ENCODE data around the gene ZGLP1. TPM values are rescaled to one million over a fixed set of nuclear protein-coding genes. Genes with fewer than 3 reads are reported as not detected.

Gene ZGLP1
- polyA plus RNA-seq, 4 donors, result 4.4 to 10.6 (median 5.3) TPM

DNA sequence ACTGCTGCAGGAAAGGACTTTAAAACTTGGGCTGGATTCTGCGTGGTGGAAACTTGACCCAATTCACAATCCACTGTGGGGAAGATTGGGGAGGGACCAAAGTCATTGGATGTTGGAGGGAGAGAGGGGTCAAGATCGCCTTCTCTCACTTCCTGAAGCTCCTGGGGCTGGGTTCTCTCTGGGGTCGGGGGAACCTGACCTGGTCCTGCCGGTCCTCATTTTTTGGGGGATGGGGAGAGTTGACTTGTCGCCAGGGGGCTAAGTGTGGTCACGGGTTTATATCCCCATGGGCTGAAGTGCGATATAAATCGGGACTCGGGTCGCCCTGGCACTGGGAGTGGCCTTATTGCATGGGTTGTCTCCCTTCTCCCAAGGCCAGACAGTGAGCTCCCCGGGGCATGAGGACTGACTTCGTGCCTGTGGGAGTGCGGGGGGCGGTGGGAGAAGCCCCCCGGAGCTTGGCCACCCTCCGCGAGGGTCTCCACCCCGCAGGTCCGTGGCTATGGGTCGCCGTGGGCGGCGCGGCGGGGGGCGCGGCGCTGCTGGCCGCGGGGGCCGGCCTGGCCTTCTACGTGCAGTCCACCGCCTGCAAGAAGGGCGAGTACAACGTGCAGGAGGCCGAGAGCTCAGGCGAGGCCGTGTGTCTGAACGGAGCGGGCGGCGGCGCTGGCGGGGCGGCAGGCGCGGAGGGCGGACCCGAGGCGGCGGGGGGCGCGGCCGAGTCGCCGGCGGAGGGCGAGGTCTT lies 13.6 kb downstream of the ZGLP1 start:
- no peak for DNase-seq (ENCODE audit: low read depth in 4 of 4, low spot score in 3 of 4)

DNA sequence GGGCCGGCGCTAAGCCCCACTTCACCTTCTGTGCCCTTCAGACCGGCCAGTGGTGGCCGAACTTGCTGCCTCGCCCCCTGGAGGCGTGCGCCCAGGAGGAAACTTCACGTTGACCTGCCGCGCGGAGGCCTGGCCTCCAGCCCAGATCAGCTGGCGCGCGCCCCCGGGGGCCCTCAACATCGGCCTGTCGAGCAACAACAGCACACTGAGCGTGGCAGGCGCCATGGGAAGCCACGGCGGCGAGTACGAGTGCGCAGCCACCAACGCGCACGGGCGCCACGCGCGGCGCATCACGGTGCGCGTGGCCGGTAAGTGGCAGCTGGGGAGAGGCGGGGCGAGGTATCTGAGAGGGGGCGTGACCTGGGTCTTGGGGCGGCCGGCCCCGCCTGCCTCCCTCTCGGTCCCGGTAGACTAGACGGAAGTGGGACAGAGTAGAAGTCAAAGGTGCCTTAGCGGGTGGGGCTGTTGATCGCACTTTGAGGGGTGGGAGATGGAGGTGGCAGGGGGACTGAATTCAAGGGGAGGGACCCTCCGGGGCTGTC lies 14.2 kb downstream of the ZGLP1 start:
- no peak for DNase-seq (ENCODE audit: low read depth in 4 of 4, low spot score in 3 of 4)

DNA sequence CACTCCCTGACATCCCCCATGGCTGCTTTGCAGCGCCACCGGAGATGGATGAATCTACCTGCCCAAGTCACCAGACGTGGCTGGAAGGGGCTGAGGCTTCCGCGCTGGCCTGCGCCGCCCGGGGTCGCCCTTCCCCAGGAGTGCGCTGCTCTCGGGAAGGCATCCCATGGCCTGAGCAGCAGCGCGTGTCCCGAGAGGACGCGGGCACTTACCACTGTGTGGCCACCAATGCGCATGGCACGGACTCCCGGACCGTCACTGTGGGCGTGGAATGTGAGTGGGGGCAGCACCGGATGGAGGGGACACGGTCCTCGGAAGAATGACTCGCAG lies 15.3 kb downstream of the ZGLP1 start:
- DNase-seq (ENCODE audit: low read depth in 4 of 4, low spot score in 3 of 4), result no peak

DNA sequence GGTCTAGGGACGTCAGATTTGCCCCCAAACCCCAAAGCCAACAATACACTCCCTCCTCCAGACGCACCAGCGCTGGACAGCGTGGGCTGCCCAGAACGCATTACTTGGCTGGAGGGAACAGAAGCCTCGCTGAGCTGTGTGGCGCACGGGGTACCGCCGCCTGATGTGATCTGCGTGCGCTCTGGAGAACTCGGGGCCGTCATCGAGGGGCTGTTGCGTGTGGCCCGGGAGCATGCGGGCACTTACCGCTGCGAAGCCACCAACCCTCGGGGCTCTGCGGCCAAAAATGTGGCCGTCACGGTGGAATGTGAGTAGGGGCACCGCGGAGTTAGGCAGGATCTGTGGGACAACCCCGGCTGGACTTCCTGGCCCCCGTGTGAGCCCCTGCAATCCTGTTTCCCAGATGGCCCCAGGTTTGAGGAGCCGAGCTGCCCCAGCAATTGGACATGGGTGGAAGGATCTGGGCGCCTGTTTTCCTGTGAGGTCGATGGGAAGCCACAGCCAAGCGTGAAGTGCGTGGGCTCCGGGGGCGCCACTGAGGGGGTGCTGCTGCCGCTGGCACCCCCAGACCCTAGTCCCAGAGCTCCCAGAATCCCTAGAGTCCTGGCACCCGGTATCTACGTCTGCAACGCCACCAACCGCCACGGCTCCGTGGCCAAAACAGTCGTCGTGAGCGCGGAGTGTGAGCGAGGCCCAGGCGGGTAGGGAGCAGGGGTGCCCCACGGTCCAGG lies 15.8 kb downstream of the ZGLP1 start:
- DNase-seq (ENCODE audit: low read depth in 4 of 4, low spot score in 3 of 4), result no peak

DNA sequence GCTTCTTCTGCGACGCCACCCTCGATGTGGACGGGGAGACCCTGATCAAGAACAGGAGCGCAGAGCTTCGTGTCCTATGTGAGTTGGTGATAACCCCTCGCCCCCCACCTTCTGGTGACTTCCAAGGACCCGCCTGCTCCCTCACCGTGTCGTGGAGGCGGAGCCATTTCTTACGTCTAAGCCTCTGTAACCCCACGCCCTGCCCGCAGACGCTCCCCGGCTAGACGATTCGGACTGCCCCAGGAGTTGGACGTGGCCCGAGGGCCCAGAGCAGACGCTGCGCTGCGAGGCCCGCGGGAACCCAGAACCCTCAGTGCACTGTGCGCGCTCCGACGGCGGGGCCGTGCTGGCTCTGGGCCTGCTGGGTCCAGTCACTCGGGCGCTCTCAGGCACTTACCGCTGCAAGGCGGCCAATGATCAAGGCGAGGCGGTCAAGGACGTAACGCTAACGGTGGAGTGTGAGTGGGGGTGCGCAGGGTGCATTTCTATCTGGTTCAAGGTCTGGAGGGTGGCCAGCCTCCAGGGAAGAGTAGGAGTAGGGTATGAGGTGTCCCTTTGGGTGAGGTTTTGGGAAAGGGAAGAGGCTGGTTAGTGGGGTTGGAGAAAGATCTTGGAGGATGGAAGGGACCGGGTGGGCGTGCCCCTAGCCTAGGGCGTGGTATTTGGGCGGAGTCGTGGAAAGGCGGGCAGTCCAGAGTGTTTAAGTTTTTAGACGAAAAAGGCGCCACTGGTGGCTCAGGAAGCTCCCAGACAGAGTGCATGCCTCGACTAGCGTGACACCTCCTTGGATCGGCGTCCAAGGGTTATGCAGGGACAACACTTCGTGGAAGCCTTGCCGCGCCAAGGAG lies 16.6 kb downstream of the ZGLP1 start:
- DNase-seq (ENCODE audit: low read depth in 4 of 4, low spot score in 3 of 4), result no peak

DNA sequence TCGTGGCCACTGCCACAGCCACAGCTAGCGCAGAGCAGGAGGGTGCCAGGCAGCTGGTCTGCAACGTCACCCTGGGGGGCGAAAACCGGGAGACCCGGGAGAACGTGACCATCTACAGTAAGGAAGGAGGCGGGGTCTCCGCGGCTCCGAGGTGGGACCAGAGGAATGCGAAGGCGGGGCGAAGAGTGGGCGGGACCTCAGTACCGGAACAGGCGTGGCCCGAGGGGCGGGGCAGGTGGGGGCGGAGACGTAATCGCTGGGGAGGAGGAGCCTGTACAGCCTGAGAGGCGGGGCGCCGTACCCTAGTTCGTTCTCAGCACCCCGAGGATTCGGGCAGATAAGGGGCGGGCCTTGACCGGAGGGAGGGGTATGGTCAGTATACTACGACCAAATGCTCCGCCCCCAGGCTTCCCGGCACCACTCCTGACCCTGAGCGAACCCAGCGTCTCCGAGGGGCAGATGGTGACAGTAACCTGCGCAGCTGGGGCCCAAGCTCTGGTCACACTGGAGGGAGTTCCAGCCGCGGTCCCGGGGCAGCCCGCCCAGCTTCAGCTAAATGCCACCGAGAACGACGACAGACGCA lies 17.3 kb downstream of the ZGLP1 start:
- no peak for DNase-seq (ENCODE audit: low read depth in 4 of 4, low spot score in 3 of 4)

DNA sequence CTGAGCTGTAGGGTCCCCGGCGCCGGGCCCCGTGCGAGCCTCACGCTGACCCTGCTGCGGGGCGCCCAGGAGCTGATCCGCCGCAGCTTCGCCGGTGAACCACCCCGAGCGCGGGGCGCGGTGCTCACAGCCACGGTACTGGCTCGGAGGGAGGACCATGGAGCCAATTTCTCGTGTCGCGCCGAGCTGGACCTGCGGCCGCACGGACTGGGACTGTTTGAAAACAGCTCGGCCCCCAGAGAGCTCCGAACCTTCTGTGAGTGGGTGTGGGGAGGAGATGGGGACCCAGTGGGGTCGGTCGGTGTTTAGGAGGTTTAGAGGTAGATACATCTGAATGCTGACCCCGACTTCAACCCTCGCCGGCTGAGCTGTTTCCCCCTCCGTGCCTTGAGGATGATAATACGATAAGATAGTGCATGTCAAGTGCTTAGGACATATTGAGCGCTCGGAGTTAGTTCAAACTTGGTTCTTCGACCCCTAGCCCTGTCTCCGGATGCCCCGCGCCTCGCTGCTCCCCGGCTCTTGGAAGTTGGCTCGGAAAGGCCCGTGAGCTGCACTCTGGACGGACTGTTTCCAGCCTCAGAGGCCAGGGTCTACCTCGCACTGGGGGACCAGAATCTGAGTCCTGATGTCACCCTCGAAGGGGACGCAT lies 17.9 kb downstream of the ZGLP1 start:
- no peak for DNase-seq (ENCODE audit: low read depth in 4 of 4, low spot score in 3 of 4)

DNA sequence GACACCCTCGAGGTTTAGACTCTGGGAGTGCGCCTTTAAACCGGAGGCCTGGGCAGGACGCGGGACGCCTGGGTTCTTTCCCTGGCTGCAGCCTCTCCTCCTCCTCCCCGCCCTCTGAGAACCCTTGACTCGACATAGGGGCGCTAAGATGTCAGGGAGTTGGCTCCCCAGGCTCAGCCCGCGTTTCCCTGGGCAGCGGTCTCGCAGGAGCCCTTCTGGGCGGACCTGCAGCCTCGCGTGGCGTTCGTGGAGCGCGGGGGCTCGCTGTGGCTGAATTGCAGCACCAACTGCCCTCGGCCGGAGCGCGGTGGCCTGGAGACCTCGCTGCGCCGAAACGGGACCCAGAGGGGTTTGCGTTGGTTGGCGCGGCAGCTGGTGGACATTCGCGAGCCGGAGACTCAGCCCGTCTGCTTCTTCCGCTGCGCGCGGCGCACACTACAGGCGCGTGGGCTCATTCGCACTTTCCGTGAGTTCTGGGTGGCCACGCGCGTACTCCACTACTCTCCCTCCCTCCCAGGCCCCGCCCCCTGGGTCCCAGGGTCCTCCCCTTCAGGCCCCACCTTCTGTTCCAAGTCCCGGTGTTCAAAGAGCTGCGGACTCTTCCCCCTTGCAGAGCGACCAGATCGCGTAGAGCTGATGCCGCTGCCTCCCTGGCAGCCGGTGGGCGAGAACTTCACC lies 18.6 kb downstream of the ZGLP1 start:
- no peak for DNase-seq (ENCODE audit: low read depth in 4 of 4, low spot score in 3 of 4)

DNA sequence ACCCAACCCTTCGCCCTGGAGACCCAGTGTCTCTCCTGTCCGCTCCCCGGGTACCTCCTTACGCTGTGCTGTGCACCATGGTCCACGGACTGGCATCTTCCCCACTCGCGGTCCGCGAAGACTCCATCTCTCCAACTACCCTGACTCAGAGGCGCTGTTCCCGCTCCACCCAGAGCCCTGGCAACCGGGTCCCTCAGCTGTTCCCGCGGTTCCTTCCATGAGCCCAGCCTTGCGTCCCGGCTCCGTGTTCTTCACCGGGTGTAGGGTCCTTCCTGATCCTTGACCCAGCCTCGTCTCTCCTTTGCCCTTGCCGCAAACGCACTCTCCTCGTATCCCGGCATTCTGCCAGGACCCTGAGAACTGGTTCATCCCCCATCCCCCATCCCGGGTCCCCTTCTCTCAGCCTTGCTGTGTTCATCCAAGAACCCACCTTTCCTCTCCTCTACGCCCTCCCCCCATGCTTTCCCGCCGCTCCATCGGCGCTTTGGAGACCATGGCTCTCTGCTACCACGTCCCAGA lies 19.2 kb downstream of the ZGLP1 start:
- no peak for DNase-seq (ENCODE audit: low read depth in 4 of 4, low spot score in 3 of 4)

DNA sequence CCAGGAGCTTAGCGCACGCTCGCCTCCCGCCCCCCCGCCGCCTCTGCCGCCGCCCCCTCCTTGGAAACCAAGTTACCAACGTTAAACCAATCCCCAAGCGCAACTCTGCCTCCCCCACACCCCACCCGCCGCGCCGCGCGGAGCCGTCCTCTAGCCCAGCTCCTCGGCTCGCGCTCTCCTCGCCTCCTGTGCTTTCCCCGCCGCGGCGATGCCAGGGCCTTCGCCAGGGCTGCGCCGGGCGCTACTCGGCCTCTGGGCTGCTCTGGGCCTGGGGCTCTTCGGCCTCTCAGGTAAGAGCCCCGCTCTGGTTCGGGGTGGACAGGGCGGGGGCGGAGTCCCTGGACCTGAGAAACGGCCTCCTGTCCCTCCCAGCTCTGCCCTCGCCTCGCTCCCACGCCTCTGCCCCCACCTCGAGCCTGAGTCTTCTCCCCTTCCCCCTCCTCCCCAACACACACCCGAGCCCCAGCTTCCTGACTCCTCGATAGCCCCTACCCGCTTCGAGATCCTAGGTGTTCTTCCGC lies 19.7 kb downstream of the ZGLP1 start, which contains the start of gene ICAM5:
ICAM5 (plus strand) TSS at position 117 of the 521 bp plus-strand sequence; CDS start at position 209, 92 bp downstream.
- DNase-seq (ENCODE audit: low read depth in 4 of 4, low spot score in 3 of 4), result no peak

DNA sequence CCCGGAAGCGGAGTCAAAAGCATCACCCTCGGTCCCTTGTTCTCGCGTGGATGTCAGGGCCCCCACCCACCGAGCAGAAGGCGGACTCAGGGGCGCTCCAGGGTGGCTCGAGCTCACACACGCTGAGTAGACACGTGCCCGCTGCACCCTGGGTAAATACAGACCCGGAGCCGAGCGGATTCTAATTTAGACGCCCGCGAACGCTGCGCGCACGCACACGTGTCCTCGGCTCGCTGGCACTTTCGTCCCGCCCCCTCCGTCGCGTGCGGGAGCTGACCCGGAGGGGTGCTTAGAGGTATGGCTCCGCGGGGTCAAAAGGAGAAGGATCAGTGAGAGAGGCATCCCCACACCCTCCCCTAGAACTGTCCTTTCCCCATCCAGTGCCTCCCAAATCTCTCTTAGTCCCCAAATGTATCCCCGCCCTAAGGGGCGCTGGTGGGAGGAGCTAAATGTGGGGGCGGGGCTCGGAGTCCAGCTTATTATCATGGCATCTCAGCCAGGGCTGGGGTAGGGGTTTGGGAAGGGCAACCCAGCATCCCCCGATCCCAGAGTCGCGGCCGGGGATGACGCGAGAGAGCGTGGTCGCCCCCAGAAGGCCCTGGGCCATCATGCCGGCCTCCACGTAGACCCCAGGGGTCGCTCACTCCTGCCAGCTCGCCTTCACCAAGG lies 20.3 kb downstream of the ZGLP1 start:
- no peak for DNase-seq (ENCODE audit: low read depth in 4 of 4, low spot score in 3 of 4)

DNA sequence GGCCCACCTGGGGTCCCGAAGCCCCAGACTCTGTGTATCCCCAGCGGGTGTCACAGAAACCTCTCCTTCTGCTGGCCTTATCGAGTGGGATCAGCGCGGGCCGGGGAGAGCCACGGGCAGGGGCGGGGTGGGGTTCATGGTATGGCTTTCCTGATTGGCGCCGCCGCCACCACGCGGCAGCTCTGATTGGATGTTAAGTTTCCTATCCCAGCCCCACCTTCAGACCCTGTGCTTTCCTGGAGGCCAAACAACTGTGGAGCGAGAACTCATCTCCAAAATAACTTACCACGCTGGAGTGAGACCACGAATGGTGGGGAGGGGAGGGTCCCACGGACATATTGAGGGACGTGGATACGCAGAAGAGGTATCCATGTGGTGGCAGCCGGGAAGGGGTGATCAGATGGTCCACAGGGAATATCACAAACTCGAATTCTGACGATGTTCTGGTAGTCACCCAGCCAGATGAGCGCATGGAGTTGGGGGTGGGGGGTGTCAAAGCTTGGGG lies 20.9 kb downstream of the ZGLP1 start:
- DNase-seq (ENCODE audit: low read depth in 4 of 4, low spot score in 3 of 4), result no peak

DNA sequence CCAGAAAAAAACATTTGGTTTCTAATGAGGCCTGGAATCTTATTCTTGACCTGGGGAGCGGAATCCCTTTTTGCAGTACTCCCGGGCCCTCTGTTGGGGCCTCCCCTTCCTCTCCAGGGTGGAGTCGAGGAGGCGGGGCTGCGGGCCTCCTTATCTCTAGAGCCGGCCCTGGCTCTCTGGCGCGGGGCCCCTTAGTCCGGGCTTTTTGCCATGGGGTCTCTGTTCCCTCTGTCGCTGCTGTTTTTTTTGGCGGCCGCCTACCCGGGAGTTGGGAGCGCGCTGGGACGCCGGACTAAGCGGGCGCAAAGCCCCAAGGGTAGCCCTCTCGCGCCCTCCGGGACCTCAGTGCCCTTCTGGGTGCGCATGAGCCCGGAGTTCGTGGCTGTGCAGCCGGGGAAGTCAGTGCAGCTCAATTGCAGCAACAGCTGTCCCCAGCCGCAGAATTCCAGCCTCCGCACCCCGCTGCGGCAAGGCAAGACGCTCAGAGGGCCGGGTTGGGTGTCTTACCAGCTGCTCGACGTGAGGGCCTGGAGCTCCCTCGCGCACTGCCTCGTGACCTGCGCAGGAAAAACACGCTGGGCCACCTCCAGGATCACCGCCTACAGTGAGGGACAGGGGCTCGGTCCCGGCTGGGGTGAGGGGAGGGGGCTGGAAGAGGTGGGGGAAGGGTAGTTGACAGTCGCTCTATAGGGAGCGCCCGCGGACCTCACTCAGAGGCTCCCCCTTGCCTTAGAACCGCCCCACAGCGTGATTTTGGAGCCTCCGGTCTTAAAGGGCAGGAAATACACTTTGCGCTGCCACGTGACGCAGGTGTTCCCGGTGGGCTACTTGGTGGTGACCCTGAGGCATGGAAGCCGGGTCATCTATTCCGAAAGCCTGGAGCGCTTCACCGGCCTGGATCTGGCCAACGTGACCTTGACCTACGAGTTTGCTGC lies 22.5 kb downstream of the ZGLP1 start, which contains the start of gene ICAM4:
ICAM4 (plus strand) TSS at position 153 of the 935 bp plus-strand sequence; CDS start at position 211, 58 bp downstream.
- peak in 3 of 4 donors; percentile 58 to 73 (median 62) for DNase-seq (ENCODE audit: low read depth in 4 of 4, low spot score in 3 of 4)

DNA sequence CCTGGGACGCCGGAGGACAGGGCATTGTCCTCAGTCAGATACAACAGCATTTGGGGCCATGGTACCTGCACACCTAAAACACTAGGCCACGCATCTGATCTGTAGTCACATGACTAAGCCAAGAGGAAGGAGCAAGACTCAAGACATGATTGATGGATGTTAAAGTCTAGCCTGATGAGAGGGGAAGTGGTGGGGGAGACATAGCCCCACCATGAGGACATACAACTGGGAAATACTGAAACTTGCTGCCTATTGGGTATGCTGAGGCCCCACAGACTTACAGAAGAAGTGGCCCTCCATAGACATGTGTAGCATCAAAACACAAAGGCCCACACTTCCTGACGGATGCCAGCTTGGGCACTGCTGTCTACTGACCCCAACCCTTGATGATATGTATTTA lies 24.2 kb downstream of the ZGLP1 start:
- DNase-seq (ENCODE audit: low read depth in 4 of 4, low spot score in 3 of 4), result no peak

DNA sequence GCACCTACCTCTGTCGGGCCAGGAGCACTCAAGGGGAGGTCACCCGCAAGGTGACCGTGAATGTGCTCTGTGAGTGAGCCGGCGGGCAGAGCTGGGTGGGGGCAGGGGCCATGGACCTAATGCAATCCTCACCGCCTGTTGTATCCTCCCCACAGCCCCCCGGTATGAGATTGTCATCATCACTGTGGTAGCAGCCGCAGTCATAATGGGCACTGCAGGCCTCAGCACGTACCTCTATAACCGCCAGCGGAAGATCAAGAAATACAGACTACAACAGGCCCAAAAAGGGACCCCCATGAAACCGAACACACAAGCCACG lies 24.7 kb downstream of the ZGLP1 start:
- DNase-seq (ENCODE audit: low read depth in 4 of 4, low spot score in 3 of 4), result no peak

DNA sequence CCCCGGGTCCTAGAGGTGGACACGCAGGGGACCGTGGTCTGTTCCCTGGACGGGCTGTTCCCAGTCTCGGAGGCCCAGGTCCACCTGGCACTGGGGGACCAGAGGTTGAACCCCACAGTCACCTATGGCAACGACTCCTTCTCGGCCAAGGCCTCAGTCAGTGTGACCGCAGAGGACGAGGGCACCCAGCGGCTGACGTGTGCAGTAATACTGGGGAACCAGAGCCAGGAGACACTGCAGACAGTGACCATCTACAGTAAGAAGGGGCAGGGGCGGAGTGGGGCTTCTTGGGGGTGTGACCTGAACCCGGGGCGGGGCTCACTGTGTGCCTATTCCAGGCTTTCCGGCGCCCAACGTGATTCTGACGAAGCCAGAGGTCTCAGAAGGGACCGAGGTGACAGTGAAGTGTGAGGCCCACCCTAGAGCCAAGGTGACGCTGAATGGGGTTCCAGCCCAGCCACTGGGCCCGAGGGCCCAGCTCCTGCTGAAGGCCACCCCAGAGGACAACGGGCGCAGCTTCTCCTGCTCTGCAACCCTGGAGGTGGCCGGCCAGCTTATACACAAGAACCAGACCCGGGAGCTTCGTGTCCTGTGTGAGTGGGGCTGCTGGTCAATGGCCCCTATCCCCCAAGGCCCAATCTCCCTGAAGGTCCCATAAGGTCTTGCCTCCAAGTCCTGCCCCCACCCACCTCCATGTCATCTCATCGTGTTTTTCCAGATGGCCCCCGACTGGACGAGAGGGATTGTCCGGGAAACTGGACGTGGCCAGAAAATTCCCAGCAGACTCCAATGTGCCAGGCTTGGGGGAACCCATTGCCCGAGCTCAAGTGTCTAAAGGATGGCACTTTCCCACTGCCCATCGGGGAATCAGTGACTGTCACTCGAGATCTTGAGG lies 25.3 kb downstream of the ZGLP1 start:
- DNase-seq (ENCODE audit: low read depth in 4 of 4, low spot score in 3 of 4), result no peak

Measured in left renal pelvis (tissue), 4 donors.